ENCODE results near the gene SUGP2.

GRCh38 chr19:19062454-19063182, 29.3 kb upstream of the SUGP2 start:
- TF ChIP-seq CTCF (IDR thresholded peaks at IDR 0.05) (no peak), POLR2A (IDR thresholded peaks at IDR 0.05) (no peak)

Data from right lobe of liver (tissue), 4 donors.